PC-9 (cell line): Measurements from ENCODE around the gene TNFSF12.

Source experiments
- CTCF ChIP-seq: fragments of 200-600 bp; sonication (generic); conservative IDR thresholded peaks from 2 replicates; pipeline ENCODE4 v1.6.1; 2017; ENCODE audit warnings: mixed run types, antibody characterized with exemption, mild to moderate bottlenecking, moderate library complexity
- EZH2 ChIP-seq: fragments of 200-600 bp; sonication (generic); IDR thresholded peaks from 2 replicates; pipeline ENCODE4 v1.8.0; 2017; ENCODE audit warnings: antibody characterized with exemption, low read depth

DNA sequence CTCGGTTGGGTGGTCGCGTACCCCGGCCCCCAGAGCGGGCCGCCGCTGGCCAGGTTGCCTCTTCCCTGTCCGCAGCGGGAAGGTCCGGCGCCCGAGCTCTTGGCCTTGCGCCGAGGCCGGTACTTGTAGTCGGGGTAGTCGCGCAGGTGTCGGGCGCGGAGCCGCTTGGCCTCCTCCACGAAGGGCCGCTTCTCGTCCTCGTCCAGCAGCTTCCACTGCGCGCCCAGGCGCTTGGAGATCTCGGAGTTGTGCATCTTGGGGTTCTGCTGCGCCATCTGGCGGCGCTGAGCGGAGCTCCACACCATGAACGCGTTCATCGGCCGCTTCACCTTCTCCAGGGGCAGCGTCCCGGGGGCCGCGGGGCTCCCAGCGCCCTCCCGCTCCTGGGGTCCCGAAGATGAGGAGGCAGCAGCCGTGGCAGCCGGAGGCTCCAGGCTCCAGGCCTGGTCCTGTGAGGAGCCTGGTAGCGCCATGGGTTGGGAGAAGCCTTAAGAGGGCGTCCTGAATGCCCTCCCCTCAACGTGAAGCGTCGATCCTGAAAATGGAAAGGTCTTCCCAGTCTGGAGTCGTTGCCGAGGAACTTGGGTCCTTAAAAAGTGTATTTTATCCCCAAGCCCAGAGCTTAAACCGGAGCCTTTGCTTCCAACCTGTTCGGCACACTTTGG is 40.5 kb downstream of the TNFSF12 start:
- peak; percentile 83 for TF ChIP-seq CTCF
- TF ChIP-seq EZH2, result no peak
